Measurements from ENCODE around the gene ASAP3.

ASAP3 gene

DNA sequence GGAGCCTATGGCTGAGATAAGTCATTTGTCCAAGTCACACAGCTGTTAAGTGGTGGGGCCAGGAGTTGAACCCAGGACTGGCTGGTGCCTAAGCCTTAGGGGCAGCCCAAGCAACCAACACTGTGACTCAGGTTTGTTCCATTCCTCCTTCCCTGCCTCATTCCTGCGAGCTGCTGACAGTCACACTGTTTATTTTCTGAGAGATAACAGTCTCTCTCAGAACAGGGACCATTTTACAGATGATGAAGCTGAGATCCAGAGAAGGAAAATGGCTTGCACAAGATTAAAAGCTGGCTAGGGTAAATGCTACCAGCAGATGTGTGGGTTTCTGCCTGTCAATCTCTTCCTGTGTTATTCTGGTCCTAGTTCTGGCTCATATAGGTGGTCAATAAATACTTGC lies 35.1 kb downstream of the ASAP3 start:
- DNase-seq = no peak

GRCh38 chr1:23446661-23447310 lies 37.2 kb downstream of the ASAP3 start:
- DNase-seq = no peak

DNA sequence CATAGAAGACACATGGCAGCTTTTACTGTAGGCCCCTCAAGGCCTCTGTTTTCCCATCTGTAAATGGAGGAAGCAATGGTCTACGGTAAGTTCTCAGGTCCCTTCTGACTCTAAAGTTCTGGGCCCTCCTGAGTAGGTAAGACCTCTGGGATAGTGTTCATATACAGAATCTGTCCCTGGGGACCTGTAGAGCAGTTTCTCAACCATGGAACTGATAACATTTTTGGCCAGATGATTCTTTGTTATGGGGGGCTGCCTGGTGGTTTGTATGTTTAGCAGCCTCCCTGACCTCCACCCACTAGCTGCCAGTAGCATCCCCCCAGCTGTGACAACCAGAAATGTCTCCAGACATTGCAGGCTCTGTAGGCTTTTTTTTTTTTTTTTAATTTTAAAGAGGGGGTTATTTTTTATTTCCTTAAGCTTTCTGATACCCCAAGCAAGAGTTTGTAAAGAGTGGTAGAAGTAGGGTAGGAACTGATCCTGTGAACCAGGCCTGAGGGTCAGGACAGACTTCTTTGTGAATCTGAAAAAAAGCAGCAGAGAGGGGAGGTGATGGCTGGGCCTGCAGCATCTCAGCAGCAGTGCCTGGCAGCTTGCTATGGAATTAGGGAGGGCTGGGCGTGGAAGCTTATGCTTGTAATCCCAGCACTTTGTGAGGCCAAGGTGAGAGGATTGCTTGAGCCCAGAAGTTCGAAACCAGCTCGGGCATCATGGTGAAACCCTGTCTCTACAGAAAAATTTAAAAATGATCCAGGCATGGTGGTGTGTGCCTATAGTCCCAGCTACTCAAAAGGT lies 39.2 kb downstream of the ASAP3 start:
- DNase-seq = no peak

DNA sequence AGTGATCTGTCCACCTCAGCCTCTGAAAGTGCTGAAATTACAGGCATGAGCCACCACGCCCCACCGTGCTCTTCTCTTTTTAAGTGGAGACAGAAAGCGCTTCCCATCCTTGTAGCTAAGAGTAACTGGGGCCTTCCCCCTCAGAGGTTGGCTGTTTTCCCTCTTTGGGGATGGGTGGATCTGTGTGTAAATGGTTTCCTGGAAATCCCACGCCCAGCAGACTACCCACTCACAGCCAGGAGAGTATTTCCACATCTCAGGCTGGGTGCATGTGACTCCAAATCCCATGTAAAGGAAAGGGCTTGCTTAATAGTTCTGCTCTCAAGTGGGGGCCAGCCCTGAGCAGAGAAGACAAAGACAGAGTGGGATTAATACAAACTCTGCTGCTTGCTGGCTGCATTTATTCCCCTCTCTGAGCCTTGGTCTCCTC lies 39.9 kb downstream of the ASAP3 start:
- no peak for DNase-seq

GRCh38 chr1:23442751-23443150 lies 41.2 kb downstream of the ASAP3 start:
- DNase-seq = no peak

DNA sequence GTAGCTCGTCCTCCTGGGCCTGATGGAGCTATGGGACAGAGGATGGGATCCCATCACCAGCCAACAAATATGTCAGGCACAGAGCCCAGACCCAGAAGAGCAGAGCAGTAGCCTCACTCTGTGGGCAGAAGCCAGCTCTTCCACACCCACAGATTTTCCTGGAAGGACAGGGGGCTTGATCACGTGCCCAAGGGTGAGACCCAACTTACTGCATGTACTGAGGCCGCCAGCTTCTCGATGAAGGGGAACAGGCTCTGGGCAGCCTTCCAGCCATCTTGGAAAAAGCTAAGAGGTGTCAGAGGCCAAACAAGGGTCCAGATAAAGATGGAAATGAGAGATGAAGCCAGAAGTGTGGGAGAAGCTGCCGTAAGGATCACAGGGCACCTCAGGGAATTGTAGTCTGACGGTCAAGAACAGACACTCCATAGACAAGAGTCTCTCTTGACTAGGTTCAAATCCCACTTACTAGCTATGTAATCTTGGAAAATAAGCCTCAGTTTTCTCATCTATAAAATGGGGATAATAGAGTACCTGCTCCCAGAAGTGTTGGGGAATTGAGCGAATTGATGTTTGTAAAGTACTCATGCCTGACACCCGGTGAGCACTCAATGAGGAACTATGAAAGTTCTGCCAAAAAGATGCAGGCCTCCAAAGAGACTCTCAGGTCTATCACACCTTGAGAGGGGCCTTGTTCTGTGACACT lies 42.4 kb downstream of the ASAP3 start:
- DNase-seq = no peak

GRCh38 chr1:23438545-23438944 lies 45.4 kb downstream of the ASAP3 start:
- DNase-seq = no peak

- DNase-seq = no peak
Measured at GRCh38 chr1:23437355-23437664, 46.7 kb downstream of the ASAP3 start.

DNA sequence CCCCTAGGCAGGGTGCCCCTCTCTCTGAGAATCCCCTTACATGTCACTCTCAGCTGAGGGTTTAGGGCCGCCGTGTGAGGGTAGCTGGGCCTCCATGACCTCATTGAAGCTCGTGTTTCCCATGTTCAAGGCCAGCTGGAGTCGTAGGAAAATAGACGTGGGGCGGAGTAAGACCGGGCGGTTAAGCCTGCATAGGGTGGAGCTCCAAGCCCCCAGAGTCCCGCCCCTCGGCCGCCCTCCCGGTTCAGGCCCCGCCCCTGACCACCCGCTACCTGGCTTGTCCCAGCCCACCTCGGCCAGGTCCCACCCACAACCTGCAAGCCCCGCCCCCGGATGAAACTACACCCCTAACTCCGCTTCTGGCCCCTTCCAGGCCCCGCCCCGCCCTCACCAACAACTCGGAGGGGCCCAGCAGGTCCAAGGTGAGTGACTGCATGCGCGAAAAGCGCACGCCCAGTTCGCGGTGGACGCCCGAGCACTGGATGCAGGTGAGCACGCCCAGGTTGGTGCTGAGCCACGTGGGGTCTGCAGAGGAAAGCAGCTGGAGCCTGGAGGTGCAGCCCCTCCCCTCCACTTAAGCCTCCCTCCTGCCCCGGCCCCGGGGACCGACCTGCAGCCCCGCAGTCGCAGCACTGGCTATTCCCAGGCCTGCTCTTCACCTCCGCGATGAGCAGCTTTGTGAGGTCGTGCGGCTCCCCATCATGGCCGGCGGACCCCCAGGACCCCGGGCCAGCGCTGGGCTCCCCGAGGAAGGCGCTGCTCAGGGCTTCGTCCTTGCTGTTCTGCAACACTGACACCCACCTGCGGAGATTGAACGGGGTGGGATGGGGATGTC lies 47.2 kb downstream of the ASAP3 start:
- peak; percentile 47 for DNase-seq

- no peak for DNase-seq
Measured at GRCh38 chr1:23434260-23434775, 49.7 kb downstream of the ASAP3 start.

DNA sequence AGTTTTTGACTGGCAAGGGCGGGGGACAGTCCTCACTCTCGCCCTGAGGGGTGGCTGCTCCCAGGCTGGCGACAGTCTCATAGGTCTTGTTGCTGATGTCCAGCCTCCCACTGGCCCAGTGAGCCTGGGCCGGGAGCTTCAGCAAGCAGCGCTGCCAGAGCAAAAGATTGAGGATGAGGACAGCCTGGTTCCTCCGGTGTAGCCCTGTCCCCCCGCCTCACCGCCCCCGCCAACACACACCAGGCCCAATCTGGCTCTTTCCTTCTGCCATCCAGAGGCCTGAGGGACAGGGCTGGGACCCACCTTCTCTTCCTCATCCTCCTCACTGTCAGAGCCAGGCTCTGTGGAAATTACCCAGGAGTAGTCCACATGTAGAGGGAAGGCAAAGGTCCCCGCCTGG lies 50.9 kb downstream of the ASAP3 start:
- DNase-seq = no peak

DNA sequence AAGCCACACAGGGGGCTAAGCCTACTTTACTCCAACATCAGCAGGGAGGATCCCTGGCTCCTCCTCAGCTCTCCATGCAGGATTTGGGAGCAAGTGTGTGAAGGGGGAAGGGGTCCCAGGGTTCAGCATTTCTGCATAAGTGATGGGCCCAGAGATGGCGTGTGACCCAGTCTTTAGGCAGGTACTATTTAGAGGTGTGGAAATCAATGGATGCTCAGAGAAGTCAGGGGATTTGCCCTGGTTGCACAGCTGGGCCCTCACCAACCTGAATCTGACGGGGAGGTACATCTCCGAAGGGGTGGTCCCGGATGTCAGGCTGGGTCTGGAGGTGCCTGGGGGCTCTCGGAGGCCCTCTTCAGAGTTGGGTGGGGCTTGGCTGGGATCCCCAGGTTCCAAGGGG lies 52.5 kb downstream of the ASAP3 start:
- DNase-seq = no peak

DNA sequence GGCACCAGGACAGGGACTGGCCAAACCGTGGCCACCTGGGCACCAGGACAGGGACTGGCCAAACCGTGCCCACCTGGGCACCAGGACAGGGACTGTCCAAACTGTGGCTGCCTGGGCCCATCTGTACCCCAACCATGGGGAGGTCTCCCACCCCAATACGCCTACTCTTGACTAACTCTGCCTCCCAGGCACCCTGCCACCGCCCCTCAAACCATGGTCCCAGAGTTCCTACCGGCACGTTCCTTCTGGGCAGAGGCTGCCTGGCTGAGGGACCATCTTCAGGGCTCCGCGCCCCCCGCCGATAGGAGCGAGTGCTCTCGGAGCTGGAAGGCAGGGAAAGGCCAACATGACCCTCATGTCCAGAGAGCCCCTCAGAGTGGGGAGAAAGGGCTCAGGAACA lies 53.2 kb downstream of the ASAP3 start:
- no peak for DNase-seq

DNA sequence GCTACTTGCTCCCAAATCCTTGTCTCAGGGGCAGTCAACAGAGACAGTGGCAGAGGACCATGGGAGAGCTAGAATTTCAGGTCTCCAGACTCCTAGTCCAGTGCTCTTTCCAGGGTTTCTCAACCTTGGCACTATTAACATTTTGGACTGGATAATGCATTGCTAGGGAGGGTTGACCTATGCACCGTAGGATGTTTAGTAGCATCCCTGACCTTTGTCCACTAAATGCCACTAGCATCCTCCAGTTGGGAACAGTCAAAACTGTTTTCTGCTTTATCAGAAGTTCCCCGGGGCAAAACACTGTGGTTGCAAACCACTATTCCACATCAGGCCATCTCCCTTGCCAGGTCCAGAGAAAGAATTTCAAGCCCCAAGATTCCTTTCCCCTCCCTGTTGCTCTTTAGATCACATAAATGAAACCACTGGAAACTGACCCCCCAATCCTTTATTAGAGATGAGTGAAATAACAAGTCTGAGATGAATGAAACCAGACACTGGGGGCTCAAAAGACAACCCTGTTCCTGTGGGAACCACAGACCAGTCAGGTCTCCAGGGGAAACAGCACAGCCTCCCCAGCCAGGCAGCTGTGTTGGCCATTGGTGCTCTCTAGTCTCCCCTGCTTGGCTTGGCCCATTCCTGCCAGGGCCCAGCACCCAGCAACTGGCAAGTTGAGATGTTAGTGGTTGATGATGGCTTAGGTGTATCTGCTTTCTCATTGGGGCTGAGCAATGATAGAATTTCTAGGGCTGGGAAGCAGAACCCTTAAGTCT lies 55.7 kb downstream of the ASAP3 start:
- no peak for DNase-seq

DNA sequence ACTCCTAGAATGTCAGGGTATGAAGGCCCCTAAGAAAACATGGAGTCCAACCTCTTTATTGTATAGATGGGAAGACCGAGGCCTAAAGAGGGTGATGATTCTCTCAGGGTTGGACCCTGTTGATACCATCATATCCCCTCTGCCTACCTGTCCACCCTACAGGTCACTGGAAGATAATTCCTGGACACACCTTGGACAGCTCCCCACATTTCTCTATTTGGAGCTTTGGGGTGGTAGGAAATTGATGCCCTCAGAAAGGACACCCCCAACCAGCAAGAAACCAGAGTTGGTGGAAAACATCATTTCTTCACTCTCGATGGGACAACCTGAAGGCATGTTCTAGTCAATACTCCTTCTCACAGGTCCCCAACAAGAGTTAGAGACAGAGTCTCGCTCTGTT lies 56.4 kb downstream of the ASAP3 start:
- DNase-seq = no peak

DNA sequence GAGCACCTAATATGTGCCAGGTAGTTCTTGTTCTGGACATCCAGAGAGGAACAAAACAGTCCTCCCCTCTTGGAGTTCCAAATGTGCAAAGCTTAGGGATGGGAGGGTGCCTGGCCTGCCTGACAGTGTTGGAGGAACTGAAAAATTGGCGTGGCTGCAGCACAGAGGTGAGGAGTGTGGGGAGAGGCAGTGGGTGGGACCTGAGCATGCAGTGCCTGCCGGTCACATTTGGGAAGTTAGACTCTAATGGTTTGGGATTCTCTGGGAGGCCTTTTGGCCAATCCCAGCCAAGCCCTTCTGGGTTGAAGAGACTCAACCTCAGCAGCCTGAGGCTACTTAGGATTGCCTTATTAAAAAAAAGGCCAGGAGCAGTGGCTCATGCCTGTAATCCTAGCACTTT lies 57.2 kb downstream of the ASAP3 start:
- no peak for DNase-seq

GRCh38 chr1:23425193-23425494 lies 58.8 kb downstream of the ASAP3 start:
- DNase-seq = no peak

GRCh38 chr1:23424293-23425192 lies 59.4 kb downstream of the ASAP3 start, which contains the start of gene TCEA3:
TSS of gene TCEA3 (minus strand) at chr1:23424748. CDS start at chr1:23424633, 115 bp downstream.
- DNase-seq = no peak

DNA sequence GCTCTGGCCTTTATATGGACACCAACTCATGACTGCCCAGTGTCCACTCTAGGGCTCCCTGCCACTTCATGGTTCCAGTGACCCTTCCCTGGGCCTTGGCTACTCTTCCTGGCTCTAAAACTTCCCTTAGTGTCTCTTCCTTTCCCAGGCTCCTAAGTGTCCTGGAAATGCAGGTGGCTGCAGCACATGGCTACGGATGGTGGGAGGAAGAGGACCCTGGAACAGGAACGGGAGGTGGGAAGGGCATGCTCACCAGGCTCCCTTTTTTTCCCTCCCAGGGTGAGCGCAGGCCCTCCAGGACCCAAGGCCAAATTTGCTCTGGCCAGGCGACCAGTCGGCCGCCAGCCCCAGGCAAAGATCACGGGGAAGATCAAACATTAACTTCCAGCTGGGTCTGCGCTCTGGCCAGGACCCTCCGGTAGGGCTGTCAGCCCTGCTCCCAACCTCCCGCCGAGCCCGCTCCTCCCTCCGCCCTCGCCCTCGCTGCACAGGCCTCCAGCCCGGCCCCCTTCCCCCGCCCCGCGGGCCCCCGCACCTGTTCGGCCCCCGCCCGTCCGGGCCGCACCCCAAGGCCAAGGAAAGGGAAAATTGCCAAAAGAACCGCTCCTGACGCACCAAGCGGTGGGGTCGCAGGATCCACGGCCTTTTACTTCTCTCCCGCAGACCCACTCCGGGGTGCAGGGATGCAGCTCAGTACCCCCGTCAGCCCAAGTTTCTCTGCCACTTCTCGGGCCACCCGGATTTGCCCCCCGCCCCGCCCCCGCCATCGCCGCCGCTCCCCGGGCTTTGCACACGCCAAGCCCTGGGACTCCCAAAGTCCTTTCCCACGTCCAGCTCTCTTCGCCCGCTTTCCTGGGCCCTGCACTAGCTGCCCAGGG lies 60.3 kb downstream of the ASAP3 start:
- no peak for DNase-seq

DNA sequence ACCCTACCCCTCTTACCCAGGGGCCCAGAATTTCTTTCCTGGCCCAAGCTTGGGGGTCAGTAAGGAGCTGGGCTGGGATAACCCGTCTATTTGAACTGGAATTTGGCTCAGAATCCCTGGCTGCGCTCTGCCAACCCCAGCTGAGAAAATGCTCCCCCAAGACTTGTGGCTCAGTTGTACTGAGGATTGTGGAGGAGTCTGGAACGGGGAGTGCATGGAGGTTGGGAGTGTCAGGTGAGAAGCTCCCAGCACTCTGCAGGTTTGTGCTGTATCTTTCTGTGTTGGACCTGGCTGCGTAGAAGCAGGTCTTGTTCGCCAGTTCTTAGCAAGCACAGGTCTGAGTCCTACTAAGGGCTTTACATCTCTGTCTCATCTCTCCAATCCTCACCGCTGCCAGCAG lies 61.0 kb downstream of the ASAP3 start:
- no peak for DNase-seq

Data from CD4-positive, alpha-beta T cell treated with Interleukin-15 for 1 hour (primary cell).